Measurements from ENCODE around the gene C1orf159. TPM values are rescaled to one million over a fixed set of nuclear protein-coding genes. Genes with fewer than 3 reads are reported as not detected.
"Not testable (repeated sequence)": the region's sequence is repeated elsewhere in the genome, so short reads cannot be mapped to it uniquely, and the experiment has no call there.

C1orf159 gene
- polyA plus RNA-seq, 3 donors = 3.0 to 18.8 (median 3.3) TPM

DNA sequence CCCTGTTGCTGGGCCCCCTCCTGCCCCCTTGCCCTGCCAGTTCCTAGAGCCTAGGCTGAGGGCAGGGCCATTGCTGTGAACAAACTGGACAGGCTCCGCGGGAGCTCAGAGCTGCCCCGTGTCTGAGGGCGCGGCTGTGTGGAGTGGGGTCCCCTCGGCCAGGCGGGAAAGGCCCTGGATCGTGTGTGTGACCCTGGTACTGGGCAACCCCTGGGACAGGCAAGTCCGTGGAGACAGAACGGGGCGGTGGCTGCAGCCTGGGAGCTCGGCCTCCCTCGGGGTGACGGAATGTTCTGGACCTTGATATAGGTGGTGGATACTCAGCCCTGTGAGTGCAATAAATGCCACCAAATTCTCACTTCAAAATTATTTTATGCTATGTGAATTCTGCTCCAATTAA lies 27.7 kb upstream of the C1orf159 start:
- Histone ChIP-seq H3K9ac (ENCODE audit: insufficient read depth, low read length, poor library complexity, severe bottlenecking) (no peak overlapping the region), H3K4me1 (ENCODE audit: control insufficient read depth in 1 of 2, insufficient read depth in 2 of 2, low read length in 2 of 2) (peaks cover 3 to 10% of the 10 kb centered on the region in 2 donors), H2AFZ (ENCODE audit: insufficient read depth, low read depth, low read length, poor library complexity, severe bottlenecking) (peak overlapping the region; percentile 72), H3K4me2 (replicated peaks; ENCODE audit: extremely low read depth, low read length, poor library complexity, severe bottlenecking) (no peak overlapping the region), H3K9me3 (replicated peaks in 1 of 2; ENCODE audit: control insufficient read depth in 1 of 2, insufficient read depth in 1 of 2, low read length in 2 of 2) (no peaks in the 10 kb centered on the region), H3K27ac (ENCODE audit: low read depth in 1 of 2, low read length in 2 of 2) (no peak overlapping the region), H4K20me1 (ENCODE audit: insufficient read depth, low read length) (no peaks in the 10 kb centered on the region), H3K79me2 (ENCODE audit: insufficient read depth, low read length) (no peaks in the 10 kb centered on the region), H3K36me3 (replicated peaks in 1 of 2; ENCODE audit: control insufficient read depth in 1 of 2, insufficient read depth in 2 of 2, low read length in 2 of 2) (no peaks in the 10 kb centered on the region), H3K27me3 (ENCODE audit: control insufficient read depth in 2 of 2, insufficient read depth in 2 of 2, low read length in 2 of 2) (peaks cover 0 to 4% of the 10 kb centered on the region in 2 donors), H3K4me3 (replicated peaks in 1 of 3; ENCODE audit: low read depth in 2 of 3, low read length in 3 of 3) (no peak overlapping the region)
- peaks cover 2% of the 10 kb centered on the region for H3K4me1 Mint-ChIP-seq
- H3K27ac Mint-ChIP-seq = no peak overlapping the region
- no peaks in the 10 kb centered on the region for H3K36me3 Mint-ChIP-seq
- DNase-seq = no peak
- H3K27me3 Mint-ChIP-seq (ENCODE audit: low read depth in 3 of 3) = peaks cover 1 to 21% (median 12%) of the 10 kb centered on the region in 3 donors
- no peak overlapping the region for H3K4me3 Mint-ChIP-seq
- TF ChIP-seq, protein P1, sequence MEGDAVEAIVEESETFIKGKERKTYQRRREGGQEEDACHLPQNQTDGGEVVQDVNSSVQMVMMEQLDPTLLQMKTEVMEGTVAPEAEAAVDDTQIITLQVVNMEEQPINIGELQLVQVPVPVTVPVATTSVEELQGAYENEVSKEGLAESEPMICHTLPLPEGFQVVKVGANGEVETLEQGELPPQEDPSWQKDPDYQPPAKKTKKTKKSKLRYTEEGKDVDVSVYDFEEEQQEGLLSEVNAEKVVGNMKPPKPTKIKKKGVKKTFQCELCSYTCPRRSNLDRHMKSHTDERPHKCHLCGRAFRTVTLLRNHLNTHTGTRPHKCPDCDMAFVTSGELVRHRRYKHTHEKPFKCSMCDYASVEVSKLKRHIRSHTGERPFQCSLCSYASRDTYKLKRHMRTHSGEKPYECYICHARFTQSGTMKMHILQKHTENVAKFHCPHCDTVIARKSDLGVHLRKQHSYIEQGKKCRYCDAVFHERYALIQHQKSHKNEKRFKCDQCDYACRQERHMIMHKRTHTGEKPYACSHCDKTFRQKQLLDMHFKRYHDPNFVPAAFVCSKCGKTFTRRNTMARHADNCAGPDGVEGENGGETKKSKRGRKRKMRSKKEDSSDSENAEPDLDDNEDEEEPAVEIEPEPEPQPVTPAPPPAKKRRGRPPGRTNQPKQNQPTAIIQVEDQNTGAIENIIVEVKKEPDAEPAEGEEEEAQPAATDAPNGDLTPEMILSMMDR (IDR thresholded peaks at IDR 0.05) = no peak
- 92% methylated on average over 7 of the region's 14 CpGs for WGBS (ENCODE audit: insufficient coverage)
- H3K9me3 Mint-ChIP-seq = no peaks in the 10 kb centered on the region
- intact Hi-C loops (cut with micrococcal nuclease) = no loop called here

DNA sequence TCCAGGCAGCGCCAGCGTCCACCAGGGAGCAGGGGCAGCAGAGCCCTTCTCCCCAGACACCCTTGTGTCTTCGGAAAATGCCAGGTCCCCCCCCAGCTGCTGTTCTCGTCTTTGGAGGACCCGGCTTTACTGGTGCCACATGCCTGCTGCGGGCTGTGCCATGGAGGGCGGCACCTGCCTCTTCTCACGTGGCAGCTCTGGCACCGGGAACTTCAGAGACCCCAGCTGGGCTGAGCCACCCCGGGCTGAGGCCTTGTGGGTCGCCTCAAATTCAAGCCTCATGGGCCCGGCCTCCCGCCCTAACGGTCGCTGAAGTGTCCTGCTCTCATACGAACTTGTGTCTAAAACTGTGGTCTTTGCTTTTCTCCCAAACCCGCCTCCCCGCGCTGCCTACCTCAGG lies 27.0 kb upstream of the C1orf159 start:
- Mint-ChIP-seq H3K36me3 (no peaks in the 10 kb centered on the region), H3K9me3 (no peaks in the 10 kb centered on the region), H3K4me3 (no peak overlapping the region), H3K27ac (no peak overlapping the region), H3K4me1 (peaks cover 2% of the 10 kb centered on the region), H3K27me3 (ENCODE audit: low read depth in 3 of 3) (peaks cover 3 to 29% (median 19%) of the 10 kb centered on the region in 3 donors)
- WGBS (ENCODE audit: insufficient coverage) = 94% methylated on average over 19 of the region's 19 CpGs
- Histone ChIP-seq H4K20me1 (ENCODE audit: insufficient read depth, low read length) (no peaks in the 10 kb centered on the region), H3K4me1 (ENCODE audit: control insufficient read depth in 1 of 2, insufficient read depth in 2 of 2, low read length in 2 of 2) (peaks cover 3 to 10% of the 10 kb centered on the region in 2 donors), H3K27me3 (ENCODE audit: control insufficient read depth in 2 of 2, insufficient read depth in 2 of 2, low read length in 2 of 2) (peaks cover 0 to 6% of the 10 kb centered on the region in 2 donors), H3K36me3 (replicated peaks in 1 of 2; ENCODE audit: control insufficient read depth in 1 of 2, insufficient read depth in 2 of 2, low read length in 2 of 2) (no peaks in the 10 kb centered on the region), H3K27ac (ENCODE audit: low read depth in 1 of 2, low read length in 2 of 2) (no peak overlapping the region), H3K4me3 (replicated peaks in 1 of 3; ENCODE audit: low read depth in 2 of 3, low read length in 3 of 3) (no peak overlapping the region), H3K9me3 (replicated peaks in 1 of 2; ENCODE audit: control insufficient read depth in 1 of 2, insufficient read depth in 1 of 2, low read length in 2 of 2) (no peaks in the 10 kb centered on the region), H3K4me2 (replicated peaks; ENCODE audit: extremely low read depth, low read length, poor library complexity, severe bottlenecking) (no peak overlapping the region), H2AFZ (ENCODE audit: insufficient read depth, low read depth, low read length, poor library complexity, severe bottlenecking) (no peak overlapping the region), H3K79me2 (ENCODE audit: insufficient read depth, low read length) (no peaks in the 10 kb centered on the region), H3K9ac (ENCODE audit: insufficient read depth, low read length, poor library complexity, severe bottlenecking) (no peak overlapping the region)
- TF ChIP-seq, protein P1 (IDR thresholded peaks at IDR 0.05) = no peak
- DNase-seq = no peak
- intact Hi-C loops (cut with micrococcal nuclease) = no loop called here

DNA sequence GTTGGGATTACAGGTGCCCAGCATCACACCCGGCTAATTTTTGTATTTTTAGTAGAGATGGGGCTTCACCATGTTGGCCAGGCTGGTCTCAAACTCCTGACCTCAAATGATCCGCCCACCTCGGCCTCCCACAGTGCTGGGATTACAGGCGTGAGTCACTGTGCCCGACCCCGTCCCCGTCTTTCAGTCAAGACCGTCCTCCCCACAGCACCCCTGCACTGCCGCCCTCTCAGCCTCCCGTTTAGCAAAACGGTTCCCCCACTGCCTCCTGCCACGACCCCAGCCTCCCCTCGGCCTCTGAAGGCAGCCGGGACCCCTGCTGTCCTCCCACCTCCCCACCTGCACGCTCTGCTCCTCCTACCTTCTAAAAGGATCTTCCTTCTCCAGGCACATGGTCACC lies 26.5 kb upstream of the C1orf159 start:
- intact Hi-C loops (cut with micrococcal nuclease); H3K79me2 ChIP-seq (ENCODE audit: insufficient read depth, low read length); H3K4me2 ChIP-seq (replicated peaks; ENCODE audit: extremely low read depth, low read length, poor library complexity, severe bottlenecking); H3K36me3 Mint-ChIP-seq; DNase-seq; H4K20me1 ChIP-seq (ENCODE audit: insufficient read depth, low read length); H3K9ac ChIP-seq (ENCODE audit: insufficient read depth, low read length, poor library complexity, severe bottlenecking); H3K27ac ChIP-seq (ENCODE audit: low read depth in 1 of 2, low read length in 2 of 2); H3K4me1 ChIP-seq (ENCODE audit: control insufficient read depth in 1 of 2, insufficient read depth in 2 of 2, low read length in 2 of 2); H3K9me3 Mint-ChIP-seq; H3K4me1 Mint-ChIP-seq; H3K9me3 ChIP-seq (replicated peaks in 1 of 2; ENCODE audit: control insufficient read depth in 1 of 2, insufficient read depth in 1 of 2, low read length in 2 of 2); H3K4me3 Mint-ChIP-seq; H3K36me3 ChIP-seq (replicated peaks in 1 of 2; ENCODE audit: control insufficient read depth in 1 of 2, insufficient read depth in 2 of 2, low read length in 2 of 2); H3K4me3 ChIP-seq (replicated peaks in 1 of 3; ENCODE audit: low read depth in 2 of 3, low read length in 3 of 3); H2AFZ ChIP-seq (ENCODE audit: insufficient read depth, low read depth, low read length, poor library complexity, severe bottlenecking): not testable (repeated sequence)
- H3K27me3 Mint-ChIP-seq (ENCODE audit: low read depth in 3 of 3) = peaks cover 8 to 34% (median 22%) of the 10 kb centered on the region in 3 donors
- peak overlapping the region in 1 of 7 donors; percentile 42 for H3K27ac Mint-ChIP-seq
- H3K27me3 ChIP-seq (ENCODE audit: control insufficient read depth in 2 of 2, insufficient read depth in 2 of 2, low read length in 2 of 2) = peaks cover 0 to 11% of the 10 kb centered on the region in 2 donors
- WGBS (ENCODE audit: insufficient coverage) = 88% methylated on average over 10 of the region's 15 CpGs
